ENCODE results near the gene SGMS2. TPM values are rescaled to one million over a fixed set of nuclear protein-coding genes. Genes with fewer than 3 reads are reported as not detected.

The SGMS2 gene
- total RNA-seq, 4 donors from 2014 or later, result 7.4 to 90.3 (median 35.6) TPM

DNA sequence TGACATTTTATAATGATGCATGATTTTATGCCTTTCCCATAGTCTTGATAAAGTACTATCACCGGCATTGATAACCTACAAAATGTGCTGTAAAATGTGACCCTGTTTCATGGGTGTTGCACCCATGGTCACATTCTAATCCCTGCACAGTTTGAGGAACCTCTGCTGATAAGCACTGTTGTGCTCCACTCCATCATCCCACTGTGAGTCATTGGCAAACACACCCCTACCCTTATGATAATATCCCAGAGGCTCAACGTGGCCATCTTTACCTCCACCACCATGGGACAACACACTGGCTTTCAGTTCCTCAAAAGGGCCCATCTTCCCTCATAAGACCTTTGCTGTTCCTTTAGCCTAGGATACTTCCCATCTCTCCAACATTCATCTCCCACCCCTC, 32.0 kb upstream of the SGMS2 start:
- no peaks in the 10 kb centered on the region for H3K9me3 ChIP-seq
- TF ChIP-seq POLR2A (IDR thresholded peaks at IDR 0.05), result no peak
- TF ChIP-seq, protein P1, sequence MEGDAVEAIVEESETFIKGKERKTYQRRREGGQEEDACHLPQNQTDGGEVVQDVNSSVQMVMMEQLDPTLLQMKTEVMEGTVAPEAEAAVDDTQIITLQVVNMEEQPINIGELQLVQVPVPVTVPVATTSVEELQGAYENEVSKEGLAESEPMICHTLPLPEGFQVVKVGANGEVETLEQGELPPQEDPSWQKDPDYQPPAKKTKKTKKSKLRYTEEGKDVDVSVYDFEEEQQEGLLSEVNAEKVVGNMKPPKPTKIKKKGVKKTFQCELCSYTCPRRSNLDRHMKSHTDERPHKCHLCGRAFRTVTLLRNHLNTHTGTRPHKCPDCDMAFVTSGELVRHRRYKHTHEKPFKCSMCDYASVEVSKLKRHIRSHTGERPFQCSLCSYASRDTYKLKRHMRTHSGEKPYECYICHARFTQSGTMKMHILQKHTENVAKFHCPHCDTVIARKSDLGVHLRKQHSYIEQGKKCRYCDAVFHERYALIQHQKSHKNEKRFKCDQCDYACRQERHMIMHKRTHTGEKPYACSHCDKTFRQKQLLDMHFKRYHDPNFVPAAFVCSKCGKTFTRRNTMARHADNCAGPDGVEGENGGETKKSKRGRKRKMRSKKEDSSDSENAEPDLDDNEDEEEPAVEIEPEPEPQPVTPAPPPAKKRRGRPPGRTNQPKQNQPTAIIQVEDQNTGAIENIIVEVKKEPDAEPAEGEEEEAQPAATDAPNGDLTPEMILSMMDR (IDR thresholded peaks at IDR 0.05), result no peak
- intact Hi-C loops (cut with DNase I; ENCODE audit: low total_unique reads), result no loop called here
- no peak for DNase-seq
- H3K27me3 ChIP-seq, result no peaks in the 10 kb centered on the region
- no peak overlapping the region for H3K4me3 ChIP-seq
- no peaks in the 10 kb centered on the region for H3K4me1 ChIP-seq
- H3K27ac ChIP-seq, result no peak overlapping the region
- no peaks in the 10 kb centered on the region for H3K36me3 ChIP-seq

GRCh38 chr4:107793996-107794395, 30.7 kb upstream of the SGMS2 start:
- TF ChIP-seq, protein P1 (IDR thresholded peaks at IDR 0.05), result no peak
- TF ChIP-seq POLR2A (IDR thresholded peaks at IDR 0.05), result no peak
- no peaks in the 10 kb centered on the region for H3K36me3 ChIP-seq
- H3K4me3 ChIP-seq, result no peak overlapping the region
- DNase-seq, result no peak
- no peaks in the 10 kb centered on the region for H3K27me3 ChIP-seq
- no peaks in the 10 kb centered on the region for H3K4me1 ChIP-seq
- H3K27ac ChIP-seq, result no peak overlapping the region
- H3K9me3 ChIP-seq, result no peaks in the 10 kb centered on the region
- intact Hi-C loops (cut with DNase I; ENCODE audit: low total_unique reads), result no loop called here

- no peak overlapping the region for H3K27ac ChIP-seq
- H3K27me3 ChIP-seq, result no peaks in the 10 kb centered on the region
- intact Hi-C loops (cut with DNase I; ENCODE audit: low total_unique reads), result no loop called here
- TF ChIP-seq, protein P1 (IDR thresholded peaks at IDR 0.05), result no peak
- no peak for TF ChIP-seq POLR2A (IDR thresholded peaks at IDR 0.05)
- H3K36me3 ChIP-seq, result no peaks in the 10 kb centered on the region
- H3K4me1 ChIP-seq, result no peaks in the 10 kb centered on the region
- H3K4me3 ChIP-seq, result no peak overlapping the region
- H3K9me3 ChIP-seq, result no peaks in the 10 kb centered on the region
- no peak for DNase-seq
These were observed 24.9 kb upstream of the SGMS2 start for GRCh38 chr4:107799669-107800450.

DNA sequence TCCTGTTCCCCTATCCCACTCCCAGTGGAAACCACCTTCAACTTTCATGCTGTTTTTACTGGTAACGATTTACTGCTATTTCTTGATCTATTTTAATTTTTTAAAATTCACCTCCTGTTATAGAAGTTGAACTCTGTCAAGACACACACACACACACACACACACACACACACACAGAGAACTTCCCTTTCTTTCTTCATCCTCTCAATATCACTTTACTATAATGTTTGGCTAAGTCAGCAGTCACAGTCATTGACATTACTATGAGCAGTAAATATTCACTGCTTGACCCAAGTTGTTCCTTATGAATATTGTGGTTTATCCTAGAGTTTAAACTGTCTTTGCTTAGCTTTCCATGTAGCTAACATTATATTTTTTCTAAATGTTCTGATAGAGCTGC, 24.0 kb upstream of the SGMS2 start:
- no peak overlapping the region for H3K4me3 ChIP-seq
- no peaks in the 10 kb centered on the region for H3K36me3 ChIP-seq
- no peak for TF ChIP-seq POLR2A (IDR thresholded peaks at IDR 0.05)
- TF ChIP-seq, protein P1 (IDR thresholded peaks at IDR 0.05), result no peak
- no peaks in the 10 kb centered on the region for H3K9me3 ChIP-seq
- H3K4me1 ChIP-seq, result no peaks in the 10 kb centered on the region
- intact Hi-C loops (cut with DNase I; ENCODE audit: low total_unique reads), result no loop called here
- no peaks in the 10 kb centered on the region for H3K27me3 ChIP-seq
- H3K27ac ChIP-seq, result no peak overlapping the region
- no peak for DNase-seq

- intact Hi-C loops (cut with DNase I; ENCODE audit: low total_unique reads), result no loop called here
- Histone ChIP-seq H3K27me3 (no peaks in the 10 kb centered on the region), H3K4me1 (no peaks in the 10 kb centered on the region), H3K36me3 (no peaks in the 10 kb centered on the region), H3K9me3 (no peaks in the 10 kb centered on the region), H3K4me3 (no peak overlapping the region), H3K27ac (no peak overlapping the region)
- no peak for DNase-seq
- TF ChIP-seq, protein P1 (IDR thresholded peaks at IDR 0.05), result no peak
- TF ChIP-seq POLR2A (IDR thresholded peaks at IDR 0.05), result no peak
These were observed 22.9 kb upstream of the SGMS2 start for GRCh38 chr4:107801766-107802211.
